Measurements from ENCODE around the gene PRRC2B. TPM values are rescaled to one million over a fixed set of nuclear protein-coding genes. Genes with fewer than 3 reads are reported as not detected.
A peak's percentile ranks its signal among the peaks of the same experiment; 100 is the strongest.

PRRC2B gene
- total RNA-seq, 1 experiment from 2014 or later, result 200 TPM

- peaks cover 17% of the 10 kb centered on the region for H3K4me1 ChIP-seq (ENCODE audit: control insufficient read depth, insufficient read depth, low read length)
- BruUV-seq (replicated peaks), result no TSS peak
- peak within 1 kb of the TSS; percentile 72 to 73 for H3K4me3 ChIP-seq (ENCODE audit: low read depth in 2 of 2, low read length in 2 of 2)
- peak within 1 kb of the TSS; percentile 76 for H3K27ac ChIP-seq (ENCODE audit: low read length)
- no peaks in the 10 kb centered on the region for H3K27me3 ChIP-seq (ENCODE audit: control insufficient read depth, insufficient read depth, low read length)
- no peaks in the 10 kb centered on the region for H3K36me3 ChIP-seq (ENCODE audit: control insufficient read depth, insufficient read depth, low read length)
- CTCF ChIA-PET, result interaction anchor here (1.1 kb wide), 1 partner anchor 130 kb away, joined by 3 read pairs; no protein-coding TSS in a partner anchor
- TF ChIP-seq, protein P1, sequence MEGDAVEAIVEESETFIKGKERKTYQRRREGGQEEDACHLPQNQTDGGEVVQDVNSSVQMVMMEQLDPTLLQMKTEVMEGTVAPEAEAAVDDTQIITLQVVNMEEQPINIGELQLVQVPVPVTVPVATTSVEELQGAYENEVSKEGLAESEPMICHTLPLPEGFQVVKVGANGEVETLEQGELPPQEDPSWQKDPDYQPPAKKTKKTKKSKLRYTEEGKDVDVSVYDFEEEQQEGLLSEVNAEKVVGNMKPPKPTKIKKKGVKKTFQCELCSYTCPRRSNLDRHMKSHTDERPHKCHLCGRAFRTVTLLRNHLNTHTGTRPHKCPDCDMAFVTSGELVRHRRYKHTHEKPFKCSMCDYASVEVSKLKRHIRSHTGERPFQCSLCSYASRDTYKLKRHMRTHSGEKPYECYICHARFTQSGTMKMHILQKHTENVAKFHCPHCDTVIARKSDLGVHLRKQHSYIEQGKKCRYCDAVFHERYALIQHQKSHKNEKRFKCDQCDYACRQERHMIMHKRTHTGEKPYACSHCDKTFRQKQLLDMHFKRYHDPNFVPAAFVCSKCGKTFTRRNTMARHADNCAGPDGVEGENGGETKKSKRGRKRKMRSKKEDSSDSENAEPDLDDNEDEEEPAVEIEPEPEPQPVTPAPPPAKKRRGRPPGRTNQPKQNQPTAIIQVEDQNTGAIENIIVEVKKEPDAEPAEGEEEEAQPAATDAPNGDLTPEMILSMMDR (IDR thresholded peaks at IDR 0.05), result no peak
- TF ChIP-seq TCF7L2 (IDR thresholded peaks at IDR 0.05; ENCODE audit: low read depth, low read length) (no peak), REST (IDR thresholded peaks at IDR 0.05; ENCODE audit: insufficient read depth in 1 of 2, low read depth in 2 of 2, low read length in 1 of 2) (no peak), SIN3A (IDR thresholded peaks at IDR 0.05; ENCODE audit: borderline replicate concordance, insufficient read depth, low read depth, low read length) (peak; percentile 58; the same call in 1 of the 2 replicates), POLR2AphosphoS5 (IDR thresholded peaks at IDR 0.05; ENCODE audit: low read depth, low read length) (peak; percentile 78)
- H3K9me3 ChIP-seq (ENCODE audit: control insufficient read depth, insufficient read depth, low read depth, low read length), result no peaks in the 10 kb centered on the region
- in situ Hi-C loops (cut with HindIII; ENCODE audit: low pct_unique_long_range_greater_than_20kb, low sequenced_read_pairs) (no loop called here), intact Hi-C loops (cut with micrococcal nuclease; ENCODE audit: unreplicated experiment) (no loop called here)
- DNase-seq (ENCODE audit: low read depth, low spot score) (no peak), ATAC-seq (peak; percentile 86)
- POLR2A ChIA-PET, result no interaction called here
These were observed 109.1 kb downstream of the PRRC2B start, which contains the start of gene POMT1 for GRCh38 chr9:131502781-131503625. POMT1 (plus strand) TSS chr9:131502918; CDS start chr9:131504219, 1,301 bp downstream.

GRCh38 chr9:131503626-131504465 is 110.0 kb downstream of the PRRC2B start:
- in situ Hi-C loops (cut with HindIII; ENCODE audit: low pct_unique_long_range_greater_than_20kb, low sequenced_read_pairs) (no loop called here), intact Hi-C loops (cut with micrococcal nuclease; ENCODE audit: unreplicated experiment) (no loop called here)
- H3K4me1 ChIP-seq (ENCODE audit: control insufficient read depth, insufficient read depth, low read length), result peaks cover 17% of the 10 kb centered on the region
- TF ChIP-seq POLR2AphosphoS5 (IDR thresholded peaks at IDR 0.05; ENCODE audit: low read depth, low read length) (no peak), TCF7L2 (IDR thresholded peaks at IDR 0.05; ENCODE audit: low read depth, low read length) (no peak), SIN3A (IDR thresholded peaks at IDR 0.05; ENCODE audit: borderline replicate concordance, insufficient read depth, low read depth, low read length) (no peak), REST (IDR thresholded peaks at IDR 0.05; ENCODE audit: insufficient read depth in 1 of 2, low read depth in 2 of 2, low read length in 1 of 2) (no peak)
- TF ChIP-seq, protein P1 (IDR thresholded peaks at IDR 0.05), result no peak; the same call in 1 of the 2 replicates
- CTCF ChIA-PET, result interaction anchor here (1.1 kb wide), 1 partner anchor 130 kb away, joined by 3 read pairs; no protein-coding TSS in a partner anchor
- H3K36me3 ChIP-seq (ENCODE audit: control insufficient read depth, insufficient read depth, low read length), result no peaks in the 10 kb centered on the region
- H3K27me3 ChIP-seq (ENCODE audit: control insufficient read depth, insufficient read depth, low read length), result no peaks in the 10 kb centered on the region
- no TSS peak for BruUV-seq (replicated peaks)
- H3K9me3 ChIP-seq (ENCODE audit: control insufficient read depth, insufficient read depth, low read depth, low read length), result no peaks in the 10 kb centered on the region
- peak overlapping the region; percentile 76 for H3K27ac ChIP-seq (ENCODE audit: low read length)
- peak overlapping the region; percentile 72 to 73 for H3K4me3 ChIP-seq (ENCODE audit: low read depth in 2 of 2, low read length in 2 of 2)
- POLR2A ChIA-PET, result no interaction called here
- DNase-seq (ENCODE audit: low read depth, low spot score), result no peak
- peak; percentile 52 for ATAC-seq

Measured in Panc1 (cell line).